ENCODE data around the gene TMEM119. TPM values are rescaled to one million over a fixed set of nuclear protein-coding genes. Genes with fewer than 3 reads are reported as not detected.
A peak's percentile ranks its signal among the peaks of the same experiment; 100 is the strongest.

TMEM119 gene
- total RNA-seq, 1 donor from 2014 or later = 0.72 TPM

GRCh38 chr12:108589028-108589839, 8.7 kb downstream of the TMEM119 start:
- no peaks in the 10 kb centered on the region for H3K27me3 Mint-ChIP-seq (ENCODE audit: low read depth)
- H3K4me1 Mint-ChIP-seq = peaks cover 5% of the 10 kb centered on the region
- H3K36me3 Mint-ChIP-seq (ENCODE audit: low read depth) = no peaks in the 10 kb centered on the region
- no peak overlapping the region for H3K4me3 Mint-ChIP-seq
- no peak for TF ChIP-seq CTCF (conservative IDR thresholded peaks at IDR 0.05)
- DNase-seq (ENCODE audit: low read depth, low spot score) = no peak
- peak overlapping the region; percentile 58 for H3K27ac Mint-ChIP-seq (ENCODE audit: unreplicated experiment)
- H3K9me3 Mint-ChIP-seq = no peaks in the 10 kb centered on the region

- H3K4me3 Mint-ChIP-seq = no peak overlapping the region
- H3K4me1 Mint-ChIP-seq = peaks cover 5% of the 10 kb centered on the region
These were observed 10.1 kb downstream of the TMEM119 start for GRCh38 chr12:108587826-108588225.

GRCh38 chr12:108586306-108586705, 11.6 kb downstream of the TMEM119 start:
- H3K27me3 Mint-ChIP-seq (ENCODE audit: low read depth) = no peaks in the 10 kb centered on the region
- no peak for DNase-seq (ENCODE audit: low read depth, low spot score)
- no peaks in the 10 kb centered on the region for H3K36me3 Mint-ChIP-seq (ENCODE audit: low read depth)
- no peak overlapping the region for H3K4me3 Mint-ChIP-seq
- no peak overlapping the region for H3K27ac Mint-ChIP-seq (ENCODE audit: unreplicated experiment)
- no peaks in the 10 kb centered on the region for H3K9me3 Mint-ChIP-seq
- no peak for TF ChIP-seq CTCF (conservative IDR thresholded peaks at IDR 0.05)
- H3K4me1 Mint-ChIP-seq = peaks cover 5% of the 10 kb centered on the region

More at GRCh38 chr12:108587826-108588225, 10.1 kb downstream of the TMEM119 start:
- Mint-ChIP-seq H3K27ac (ENCODE audit: unreplicated experiment) (peak overlapping the region; percentile 27), H3K27me3 (ENCODE audit: low read depth) (no peaks in the 10 kb centered on the region), H3K36me3 (ENCODE audit: low read depth) (no peaks in the 10 kb centered on the region), H3K9me3 (no peaks in the 10 kb centered on the region)
- TF ChIP-seq CTCF (conservative IDR thresholded peaks at IDR 0.05) = no peak
- no peak for DNase-seq (ENCODE audit: low read depth, low spot score)

GRCh38 chr12:108585864-108586263, 12.0 kb downstream of the TMEM119 start:
- no peak overlapping the region for H3K27ac Mint-ChIP-seq (ENCODE audit: unreplicated experiment)
- H3K9me3 Mint-ChIP-seq = no peaks in the 10 kb centered on the region
- no peaks in the 10 kb centered on the region for H3K36me3 Mint-ChIP-seq (ENCODE audit: low read depth)
- peaks cover 5% of the 10 kb centered on the region for H3K4me1 Mint-ChIP-seq
- no peak for DNase-seq (ENCODE audit: low read depth, low spot score)
- no peak overlapping the region for H3K4me3 Mint-ChIP-seq
- no peak for TF ChIP-seq CTCF (conservative IDR thresholded peaks at IDR 0.05)
- no peaks in the 10 kb centered on the region for H3K27me3 Mint-ChIP-seq (ENCODE audit: low read depth)

- Mint-ChIP-seq H3K36me3 (ENCODE audit: low read depth) (no peaks in the 10 kb centered on the region), H3K4me3 (no peak overlapping the region), H3K27ac (ENCODE audit: unreplicated experiment) (no peak overlapping the region), H3K27me3 (ENCODE audit: low read depth) (no peaks in the 10 kb centered on the region), H3K4me1 (peaks cover 5% of the 10 kb centered on the region), H3K9me3 (no peaks in the 10 kb centered on the region)
- no peak for DNase-seq (ENCODE audit: low read depth, low spot score)
- no peak for TF ChIP-seq CTCF (conservative IDR thresholded peaks at IDR 0.05)
These were observed 13.3 kb downstream of the TMEM119 start for GRCh38 chr12:108584456-108585065.
